A673 (cell line): ENCODE data around the gene AGAP1. TPM values are rescaled to one million over a fixed set of nuclear protein-coding genes. Genes with fewer than 3 reads are reported as not detected.
A peak's percentile ranks its signal among the peaks of the same experiment; 100 is the strongest.

Source experiments
- BruUV-seq: library from RNA; stranded (reverse); fragments of 400-500 nt; replicated peaks from 2 replicates; lab custom pipeline; 2021; lab: Mats Ljungman, UMichigan
- CTCF ChIA-PET: fragments of 300-600 bp; sonication (Branson Sonifier 250); formaldehyde crosslinking; loops from one replicate; lab custom pipeline; 2022; ENCODE audit warnings: antibody characterized with exemption; lab: Charles Lee
- POLR2A ChIA-PET: fragments of 300-600 bp; sonication (Branson Sonifier 250); formaldehyde crosslinking; loops from one replicate; lab custom pipeline; 2022; ENCODE audit warnings: antibody characterized with exemption; ENCODE audit not compliant: low non-redundant PET; lab: Charles Lee
- DNase-seq: peaks from one replicate; pipeline ENCODE4 v3.0.0-alpha.2; 2015; ENCODE audit warnings: low spot score
- H3K27ac ChIP-seq: fragments of 200-600 bp; sonication (generic); 2 replicates; pipeline ENCODE4 v1.5.1; 2016; ENCODE audit warnings: mixed run types, low read depth, mild to moderate bottlenecking, mixed read lengths, antibody characterized with exemption, low read length; ENCODE audit not compliant: poor library complexity, severe bottlenecking
- H3K27me3 ChIP-seq: fragments of 200-600 bp; sonication (generic); replicated peaks from 2 replicates; pipeline ENCODE4 v1.6.1; 2017; ENCODE audit warnings: mixed run types, low read depth, mild to moderate bottlenecking, mixed read lengths, antibody characterized with exemption, low read length; ENCODE audit not compliant: insufficient read depth, poor library complexity
- H3K36me3 ChIP-seq: fragments of 200-600 bp; sonication (generic); 2 replicates; pipeline ENCODE4 v1.6.1; 2016; ENCODE audit warnings: mixed run types, mild to moderate bottlenecking, mixed read lengths, antibody characterized with exemption, low read length; ENCODE audit not compliant: insufficient read depth, poor library complexity, severe bottlenecking
- H3K4me1 ChIP-seq: fragments of 200-600 bp; sonication (generic); 2 replicates; pipeline ENCODE4 v1.6.1; 2017; ENCODE audit warnings: mixed run types, mild to moderate bottlenecking, mixed read lengths, antibody characterized with exemption, low read length; ENCODE audit not compliant: insufficient read depth, poor library complexity, severe bottlenecking
- H3K4me3 ChIP-seq: fragments of 200-600 bp; sonication (generic); 2 replicates; pipeline ENCODE4 v1.5.1; 2016; ENCODE audit warnings: low read depth, mixed run types, mild to moderate bottlenecking, mixed read lengths, low read length; ENCODE audit not compliant: poor library complexity, severe bottlenecking
- H3K9me3 ChIP-seq: fragments of 200-600 bp; sonication (generic); 2 replicates; pipeline ENCODE4 v1.6.1; 2016; ENCODE audit warnings: mixed run types, low read depth, mild to moderate bottlenecking, mixed read lengths, antibody characterized with exemption, low read length; ENCODE audit not compliant: poor library complexity, severe bottlenecking
- EZH2 ChIP-seq: fragments of 200-600 bp; sonication (generic); IDR thresholded peaks from 2 replicates; pipeline ENCODE4 v1.6.1; 2017; ENCODE audit warnings: borderline replicate concordance, low read depth, mild to moderate bottlenecking, mixed read lengths, antibody characterized with exemption, low read length; ENCODE audit not compliant: poor library complexity, severe bottlenecking
- intact Hi-C: fragments of 100-400 bp; cut with micrococcal nuclease; formaldehyde crosslinking; loops from one replicate; pipeline ENCODE4 v1.10.0; 2022; ENCODE audit not compliant: unreplicated experiment
- total RNA-seq: library from RNA; stranded (reverse); gene quantifications from 2 replicates; pipeline ENCODE4 v1.2.3, GENCODE V29; 2021
- TF ChIP-seq, protein P1 (sequence below): fragments of 300-800, 200-600 bp; sonication (generic); conservative IDR thresholded peaks from 2 replicates; pipeline ENCODE4 v1.5.1; 2017; ENCODE audit warnings: low read depth, mild to moderate bottlenecking, antibody characterized with exemption, low read length, moderate library complexity, mixed read lengths

Gene AGAP1
- total RNA-seq, 1 experiment from 2014 or later: 25.3 TPM

DNA sequence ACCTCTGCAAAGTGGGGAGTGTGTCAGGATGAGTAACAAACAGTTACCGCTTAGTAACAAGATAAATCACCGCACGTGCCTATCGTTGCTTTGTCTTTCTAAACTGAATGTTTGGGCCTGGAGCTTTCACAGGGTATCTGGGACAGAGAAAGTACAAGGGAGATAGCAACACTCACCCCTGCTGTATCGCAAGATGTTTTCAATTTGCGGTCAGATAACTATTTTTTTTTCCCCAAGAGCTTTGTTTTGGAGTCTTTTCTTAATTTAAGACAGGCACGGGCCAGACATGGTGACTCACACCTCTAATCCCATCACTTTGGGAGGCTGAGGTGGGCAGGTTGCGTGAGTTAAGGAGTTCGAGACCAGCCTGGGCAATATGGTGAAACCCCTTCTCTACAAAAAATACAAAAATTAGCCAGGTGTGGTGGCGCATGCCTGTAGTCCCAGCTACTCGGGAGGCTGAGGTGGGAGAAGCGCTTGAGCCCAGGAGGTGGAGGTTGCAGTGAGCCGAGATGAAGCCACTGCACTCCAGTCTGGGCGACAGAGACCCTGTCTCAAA is 527.7 kb downstream of the AGAP1 start:
- H3K9me3 ChIP-seq: no peaks in the 10 kb centered on the region
- no peaks in the 10 kb centered on the region for H3K4me1 ChIP-seq
- DNase-seq: peak; percentile 8
- H3K27me3 ChIP-seq: no peaks in the 10 kb centered on the region
- no peak for TF ChIP-seq EZH2
- TF ChIP-seq, protein P1, sequence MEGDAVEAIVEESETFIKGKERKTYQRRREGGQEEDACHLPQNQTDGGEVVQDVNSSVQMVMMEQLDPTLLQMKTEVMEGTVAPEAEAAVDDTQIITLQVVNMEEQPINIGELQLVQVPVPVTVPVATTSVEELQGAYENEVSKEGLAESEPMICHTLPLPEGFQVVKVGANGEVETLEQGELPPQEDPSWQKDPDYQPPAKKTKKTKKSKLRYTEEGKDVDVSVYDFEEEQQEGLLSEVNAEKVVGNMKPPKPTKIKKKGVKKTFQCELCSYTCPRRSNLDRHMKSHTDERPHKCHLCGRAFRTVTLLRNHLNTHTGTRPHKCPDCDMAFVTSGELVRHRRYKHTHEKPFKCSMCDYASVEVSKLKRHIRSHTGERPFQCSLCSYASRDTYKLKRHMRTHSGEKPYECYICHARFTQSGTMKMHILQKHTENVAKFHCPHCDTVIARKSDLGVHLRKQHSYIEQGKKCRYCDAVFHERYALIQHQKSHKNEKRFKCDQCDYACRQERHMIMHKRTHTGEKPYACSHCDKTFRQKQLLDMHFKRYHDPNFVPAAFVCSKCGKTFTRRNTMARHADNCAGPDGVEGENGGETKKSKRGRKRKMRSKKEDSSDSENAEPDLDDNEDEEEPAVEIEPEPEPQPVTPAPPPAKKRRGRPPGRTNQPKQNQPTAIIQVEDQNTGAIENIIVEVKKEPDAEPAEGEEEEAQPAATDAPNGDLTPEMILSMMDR: no peak
- intact Hi-C loops: no loop called here
- H3K27ac ChIP-seq: no peak overlapping the region
- POLR2A ChIA-PET: interaction anchor here (0.6 kb wide), 1 partner anchor 200 kb away, joined by 3 read pairs; no protein-coding TSS in a partner anchor
- no peak overlapping the region for H3K4me3 ChIP-seq
- no TSS peak for BruUV-seq
- no peaks in the 10 kb centered on the region for H3K36me3 ChIP-seq
- CTCF ChIA-PET: no interaction called here

DNA sequence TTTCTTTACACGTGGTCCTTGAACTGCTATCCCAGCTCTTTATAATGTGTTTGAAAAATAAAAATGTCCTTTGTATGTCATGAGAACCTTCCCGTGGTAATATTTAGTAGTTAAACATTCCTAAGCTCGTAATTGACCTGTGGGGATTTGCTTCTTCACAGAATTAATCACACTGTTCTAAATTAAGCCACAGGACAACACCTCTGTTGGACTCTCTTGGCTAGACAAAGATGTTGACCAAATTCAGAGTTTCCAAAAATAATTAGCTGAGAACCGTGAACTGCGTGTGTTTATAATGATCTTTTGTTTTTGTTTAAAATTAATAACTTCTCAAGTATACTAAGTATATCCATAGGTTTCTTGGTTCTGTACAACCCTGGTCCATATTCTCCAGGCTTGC is 528.3 kb downstream of the AGAP1 start:
- Histone ChIP-seq H3K36me3 (no peaks in the 10 kb centered on the region), H3K4me1 (no peaks in the 10 kb centered on the region), H3K4me3 (no peak overlapping the region), H3K27me3 (no peaks in the 10 kb centered on the region), H3K27ac (no peak overlapping the region), H3K9me3 (no peaks in the 10 kb centered on the region)
- no TSS peak for BruUV-seq
- intact Hi-C loops: no loop called here
- no peak for DNase-seq
- TF ChIP-seq, protein P1: no peak
- TF ChIP-seq EZH2: no peak
- POLR2A ChIA-PET: no interaction called here
- CTCF ChIA-PET: no interaction called here

DNA sequence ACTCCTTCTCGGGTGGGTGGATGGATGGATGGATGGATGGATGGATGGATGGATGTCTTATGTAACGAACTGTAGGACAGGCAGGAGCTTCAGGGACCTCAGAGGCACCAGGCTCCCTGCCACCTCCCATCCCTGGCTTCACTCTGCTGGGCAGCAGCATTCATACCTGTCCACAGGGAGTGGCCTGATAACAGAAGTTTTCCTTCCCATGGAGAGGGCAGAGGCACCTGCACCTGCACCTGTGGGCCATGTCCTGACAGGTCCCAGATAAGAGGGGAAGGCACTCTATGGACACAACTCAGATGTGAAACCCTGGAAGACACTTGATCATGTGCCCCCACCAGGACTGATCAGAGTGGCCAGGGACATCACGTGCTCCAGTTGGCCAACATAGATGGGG is 532.0 kb downstream of the AGAP1 start:
- Histone ChIP-seq H3K27ac (no peak overlapping the region), H3K27me3 (no peaks in the 10 kb centered on the region), H3K4me3 (no peak overlapping the region), H3K4me1 (no peaks in the 10 kb centered on the region), H3K36me3 (no peaks in the 10 kb centered on the region), H3K9me3 (no peaks in the 10 kb centered on the region)
- TF ChIP-seq EZH2: no peak
- TF ChIP-seq, protein P1: no peak
- ChIA-PET POLR2A (no interaction called here), CTCF (no interaction called here)
- no peak for DNase-seq
- intact Hi-C loops: no loop called here
- no TSS peak for BruUV-seq
